Hematopoietic multipotent progenitor cell (in vitro differentiated cells): ENCODE results near the gene EN2. TPM values are rescaled to one million over a fixed set of nuclear protein-coding genes. Genes with fewer than 3 reads are reported as not detected.

Experiments
- DNase-seq, 3 donors: peaks; one replicate each; pipeline ENCODE4 v3.0.0-alpha.2; 2011 to 2015; ENCODE audit warnings: low read depth in 2 of 3, low spot score in 2 of 3
- total RNA-seq: library from RNA; depleted of rRNA; stranded (reverse); fragments of >200 nt; gene quantifications from one replicate; pipeline ENCODE4 v1.2.3, GENCODE V29; 2012

EN2 gene
- total RNA-seq, 1 donor = not detected

DNA sequence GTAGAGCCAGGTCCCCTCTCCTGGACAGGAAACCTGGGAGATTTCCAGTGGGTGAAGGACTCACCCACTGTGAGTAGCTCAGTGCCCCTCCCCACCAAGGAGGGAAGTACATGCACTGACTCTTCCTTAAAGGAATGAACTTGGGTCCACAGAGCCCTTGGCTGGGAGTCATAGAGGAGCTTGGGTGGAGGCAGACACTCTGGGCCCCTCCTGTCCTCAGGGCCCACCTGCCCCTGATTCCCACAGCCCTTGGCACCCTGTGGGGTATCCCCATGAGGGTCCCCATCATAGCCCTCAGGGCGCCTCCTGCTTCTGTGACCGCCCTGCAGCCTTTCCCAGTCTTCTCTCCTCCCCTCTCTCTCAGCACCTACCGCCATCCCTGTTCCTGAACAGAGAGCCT lies 3.7 kb downstream of the EN2 start:
- no peak for DNase-seq

DNA sequence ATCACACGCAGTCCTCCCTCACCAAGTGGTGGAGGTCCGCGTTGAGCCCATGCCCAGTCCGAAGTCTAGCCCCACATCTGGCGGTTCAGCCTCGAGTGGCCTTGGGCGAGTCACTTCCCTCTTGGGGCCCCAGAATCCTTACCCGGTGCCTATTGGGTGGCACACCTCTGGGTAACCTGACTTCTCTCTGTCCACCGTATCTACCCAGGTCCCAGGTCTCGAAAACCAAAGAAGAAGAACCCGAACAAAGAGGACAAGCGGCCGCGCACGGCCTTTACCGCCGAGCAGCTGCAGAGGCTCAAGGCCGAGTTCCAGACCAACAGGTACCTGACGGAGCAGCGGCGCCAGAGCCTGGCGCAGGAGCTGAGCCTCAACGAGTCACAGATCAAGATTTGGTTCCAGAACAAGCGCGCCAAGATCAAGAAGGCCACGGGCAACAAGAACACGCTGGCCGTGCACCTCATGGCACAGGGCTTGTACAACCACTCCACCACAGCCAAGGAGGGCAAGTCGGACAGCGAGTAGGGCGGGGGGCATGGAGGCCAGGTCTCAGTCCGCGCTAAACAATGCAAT lies 4.3 kb downstream of the EN2 start:
- no peak for DNase-seq

DNA sequence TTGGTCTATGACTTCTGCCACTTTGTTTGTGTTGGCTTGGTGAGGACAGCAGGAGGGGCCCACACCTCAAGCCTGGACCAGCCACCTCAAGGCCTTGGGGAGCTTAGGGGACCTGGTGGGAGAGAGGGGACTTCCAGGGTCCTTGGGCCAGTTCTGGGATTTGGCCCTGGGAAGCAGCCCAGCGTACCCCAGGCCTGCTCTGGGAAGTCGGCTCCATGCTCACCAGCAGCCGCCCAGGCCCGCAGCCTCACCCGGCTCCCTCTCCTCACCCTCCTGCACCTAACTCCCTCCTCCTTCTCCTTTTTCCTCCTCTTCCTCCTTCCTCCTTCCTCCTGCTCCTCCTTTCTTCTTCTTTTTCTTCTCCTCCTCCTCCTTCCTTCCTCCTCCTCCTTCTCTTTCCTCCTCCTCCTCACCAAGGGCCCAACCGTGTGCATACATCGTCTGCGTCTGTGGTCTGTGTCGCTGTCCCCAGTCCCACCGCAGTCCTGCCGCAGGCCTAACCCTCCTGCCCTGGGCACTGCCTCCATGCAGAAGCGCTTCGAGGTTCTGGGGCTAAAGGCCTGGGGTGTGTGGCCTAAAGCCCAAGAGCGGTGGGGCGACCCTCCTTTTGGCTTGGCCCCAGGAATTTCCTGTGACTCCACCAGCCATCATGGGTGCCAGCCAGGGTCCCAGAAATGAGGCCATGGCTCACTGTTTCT lies 5.3 kb downstream of the EN2 start:
- no peak for DNase-seq

DNA sequence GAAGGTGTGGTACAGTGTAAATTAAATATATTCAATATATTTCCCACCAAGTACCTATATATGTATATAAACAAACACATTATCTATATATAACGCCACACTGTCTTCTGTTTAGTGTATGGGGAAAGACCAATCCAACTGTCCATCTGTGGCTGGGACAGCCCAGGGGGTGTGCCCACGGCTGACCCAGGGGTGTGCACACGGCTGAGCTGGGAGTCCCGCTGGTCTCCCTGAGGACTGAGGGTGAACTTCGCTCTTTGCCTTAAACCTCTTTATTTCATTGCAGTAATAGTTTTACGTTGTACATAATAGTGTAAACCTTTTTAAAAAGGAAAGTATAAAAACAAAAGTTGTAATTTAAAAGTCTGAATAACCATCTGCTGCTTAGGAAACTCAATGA lies 6.3 kb downstream of the EN2 start:
- no peak for DNase-seq

DNA sequence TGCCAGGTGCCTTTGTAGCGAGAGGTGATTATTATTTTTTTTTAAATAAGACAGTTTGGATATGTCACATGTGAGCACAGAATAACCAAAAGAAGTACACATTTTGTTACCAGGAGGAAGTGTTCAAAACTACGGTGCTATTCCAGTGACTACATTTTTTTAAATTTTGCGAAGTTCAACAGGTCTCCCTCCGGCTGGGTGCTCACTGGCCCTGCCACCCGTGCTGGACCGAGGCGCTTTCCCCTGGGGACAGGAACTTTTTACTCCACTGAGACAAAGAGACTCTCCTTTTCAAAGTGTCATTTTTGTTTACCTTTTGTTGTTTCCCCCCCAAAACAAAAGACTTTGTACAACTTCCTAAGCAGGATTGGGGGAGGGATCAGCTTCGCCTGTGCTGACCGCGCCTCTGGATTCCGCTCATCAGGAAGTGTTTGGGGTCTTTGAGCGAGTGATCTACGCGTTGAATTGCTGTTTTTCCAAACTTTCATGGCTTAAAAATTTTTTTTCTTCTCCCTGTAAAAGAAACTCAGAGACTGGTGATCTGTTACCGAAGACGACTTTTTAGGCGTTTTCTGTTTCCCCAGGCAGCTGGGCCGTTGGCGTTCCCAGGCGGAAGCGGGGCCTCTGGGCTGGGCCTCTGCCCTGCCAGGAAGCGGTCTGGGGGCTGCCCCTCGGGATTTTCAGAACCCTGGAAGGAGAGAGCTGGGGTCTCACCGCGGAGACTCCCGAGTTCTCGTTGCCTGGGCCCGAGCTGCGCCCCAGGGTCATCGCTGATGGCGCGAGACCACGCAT lies 7.2 kb downstream of the EN2 start:
- peak in 1 of 3 donors; percentile 25 for DNase-seq

DNA sequence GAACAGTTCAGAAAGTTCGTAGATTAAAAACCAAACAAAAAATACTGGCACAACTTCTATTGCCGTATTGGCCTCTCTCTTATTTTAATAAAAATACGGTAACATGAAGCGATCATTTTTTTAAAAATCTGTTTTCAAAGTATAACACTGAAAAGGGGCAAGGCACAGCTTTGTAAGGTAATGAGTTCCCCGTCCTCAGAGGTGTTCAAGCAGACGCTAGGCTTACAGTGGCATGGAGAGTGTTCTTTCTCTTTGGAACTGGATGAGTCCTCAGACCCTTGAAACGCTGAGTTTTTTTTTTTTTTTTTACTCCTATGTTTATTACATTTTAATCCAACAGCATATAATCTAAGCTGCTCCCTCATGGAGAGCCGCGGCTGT lies 7.8 kb downstream of the EN2 start:
- DNase-seq = no peak

DNA sequence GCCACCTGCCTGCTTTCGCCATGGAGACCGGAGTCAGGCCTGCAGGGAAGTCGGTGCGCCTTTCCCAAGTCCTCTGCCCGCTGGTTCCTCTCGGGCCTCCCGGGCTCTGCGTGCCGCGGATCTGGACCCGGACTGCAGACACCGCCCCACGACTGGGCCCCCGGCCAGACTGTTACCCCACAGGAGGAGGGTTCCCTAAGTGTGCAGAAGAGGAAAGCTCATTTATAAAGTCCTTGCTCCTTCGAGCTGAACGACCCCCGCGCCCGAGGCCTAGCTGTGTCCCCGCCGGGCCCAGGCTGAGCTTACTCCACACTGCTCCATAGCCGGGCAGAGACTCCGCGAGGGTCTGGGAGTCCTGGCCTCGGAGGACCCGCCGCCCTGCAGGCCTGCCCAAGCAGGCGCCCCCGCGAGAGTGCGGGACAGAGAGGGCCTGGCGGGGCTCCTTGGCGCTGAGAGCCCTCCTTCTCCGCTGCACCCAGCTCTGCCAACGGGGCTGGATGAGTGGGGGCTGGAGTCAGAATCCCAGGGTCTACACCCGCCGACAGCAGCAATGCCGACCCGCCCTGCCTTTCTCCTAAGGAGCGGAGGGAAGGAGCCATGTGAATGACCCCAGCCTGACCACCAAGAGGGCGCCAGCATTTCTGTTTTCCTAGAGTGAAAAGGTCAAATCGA lies 8.3 kb downstream of the EN2 start:
- DNase-seq = no peak

DNA sequence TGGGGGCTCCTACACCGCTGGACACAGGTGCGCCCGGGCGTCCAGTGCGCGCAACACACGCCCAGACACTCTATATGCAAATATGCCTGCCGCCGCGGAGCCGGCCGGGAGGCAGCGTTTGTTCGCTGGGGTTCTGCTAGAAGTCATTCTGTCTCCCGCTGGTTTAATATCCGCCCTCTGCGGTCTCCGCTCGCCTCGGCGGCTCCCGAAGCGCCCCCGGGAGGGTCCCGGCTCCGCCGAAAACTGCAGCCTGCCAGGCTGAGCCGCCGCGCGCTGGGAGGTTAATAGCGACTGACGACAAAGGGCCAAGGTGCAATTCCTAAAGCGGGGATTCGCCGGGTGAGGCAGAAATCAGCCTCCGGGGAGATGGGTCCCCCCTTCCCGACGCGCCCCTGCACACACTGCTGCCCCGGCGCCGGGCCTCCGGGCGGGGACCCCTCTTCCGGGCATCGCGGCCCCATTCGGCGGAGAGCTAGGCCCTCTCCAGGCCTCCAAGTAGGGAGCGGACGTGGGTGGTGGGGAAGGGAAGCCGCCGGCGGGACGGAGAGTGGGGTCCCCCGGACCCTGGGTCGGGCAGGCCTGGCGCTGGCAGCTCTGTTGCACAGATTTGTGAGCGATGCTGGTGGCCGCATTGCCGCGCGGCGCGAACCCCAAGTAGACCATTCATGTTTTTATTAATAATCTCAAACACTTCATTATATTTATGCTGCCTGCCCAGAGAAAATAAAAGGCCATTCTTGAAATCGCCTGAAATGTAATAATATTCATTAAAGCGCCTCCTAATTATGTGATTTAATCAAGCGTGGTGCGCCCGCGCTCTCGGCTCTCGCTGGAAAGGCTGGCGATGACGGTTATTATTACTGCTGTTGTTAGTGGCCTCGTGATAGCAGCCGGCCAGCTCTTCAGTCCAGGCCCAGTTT lies 9.1 kb downstream of the EN2 start:
- peak in 2 of 3 donors; percentile 67 to 73 for DNase-seq

DNA sequence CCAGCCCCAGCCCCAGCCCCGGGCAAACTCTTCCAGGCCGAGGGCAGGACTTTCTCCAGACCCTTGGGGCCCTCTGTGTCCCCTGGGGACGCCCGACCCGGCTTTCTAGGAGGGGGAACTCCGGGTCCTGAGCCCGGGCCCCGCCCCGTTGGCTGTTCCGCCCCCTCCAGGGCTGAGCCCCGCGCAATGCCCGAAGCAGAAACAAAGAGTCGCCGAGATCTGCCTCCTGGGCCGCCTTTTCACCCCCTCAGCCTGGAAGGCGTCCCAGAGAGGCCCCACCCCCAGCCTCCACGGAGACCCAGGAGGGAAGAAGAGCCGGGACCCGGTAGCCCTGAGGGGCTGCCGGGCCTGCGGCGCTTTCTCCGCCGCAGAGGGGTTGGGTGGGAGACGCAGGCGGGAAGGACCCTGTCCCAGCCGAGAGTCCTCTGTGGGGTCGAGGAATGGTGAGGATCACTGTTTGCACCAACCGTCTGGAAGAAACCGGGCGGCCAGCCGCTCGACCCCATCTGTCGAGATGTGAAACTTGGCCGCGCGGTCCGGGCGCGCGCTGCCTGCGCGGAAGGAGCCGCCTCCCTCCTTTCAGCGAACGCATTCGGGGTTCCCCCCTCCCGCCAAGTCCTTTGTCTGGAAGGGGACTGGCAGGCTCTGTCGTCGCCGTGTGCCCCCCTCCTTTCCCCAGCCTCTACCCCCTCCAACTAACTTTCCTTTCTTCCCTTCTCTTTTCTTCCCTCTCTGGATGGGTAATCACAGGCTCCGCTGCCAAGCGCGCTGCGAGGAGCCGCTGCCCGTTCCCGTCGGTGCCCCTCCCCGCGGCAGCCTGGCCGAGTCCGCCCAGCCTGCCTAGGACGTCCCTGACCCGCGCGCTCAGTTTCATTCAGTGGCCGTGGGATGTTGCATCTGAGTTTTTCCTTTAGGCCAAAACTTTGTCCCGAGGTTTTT lies 10.2 kb downstream of the EN2 start:
- DNase-seq = no peak

DNA sequence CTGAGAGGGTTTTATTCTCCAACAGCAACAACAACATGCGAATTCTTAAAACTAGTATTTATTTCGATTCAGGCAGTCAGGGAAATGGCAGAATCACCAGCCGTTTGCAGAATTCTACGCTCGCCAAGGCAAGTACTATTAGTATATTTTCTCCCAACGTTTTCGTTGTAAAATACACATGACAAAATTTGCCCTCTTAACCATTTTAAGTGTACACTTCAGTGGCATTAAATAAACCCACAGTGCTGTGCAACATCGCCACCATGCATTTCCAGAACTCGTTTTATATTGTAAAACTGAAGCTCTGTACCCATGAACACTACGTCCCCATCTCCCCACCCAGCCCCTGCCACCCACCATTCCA lies 10.8 kb downstream of the EN2 start:
- no peak for DNase-seq

DNA sequence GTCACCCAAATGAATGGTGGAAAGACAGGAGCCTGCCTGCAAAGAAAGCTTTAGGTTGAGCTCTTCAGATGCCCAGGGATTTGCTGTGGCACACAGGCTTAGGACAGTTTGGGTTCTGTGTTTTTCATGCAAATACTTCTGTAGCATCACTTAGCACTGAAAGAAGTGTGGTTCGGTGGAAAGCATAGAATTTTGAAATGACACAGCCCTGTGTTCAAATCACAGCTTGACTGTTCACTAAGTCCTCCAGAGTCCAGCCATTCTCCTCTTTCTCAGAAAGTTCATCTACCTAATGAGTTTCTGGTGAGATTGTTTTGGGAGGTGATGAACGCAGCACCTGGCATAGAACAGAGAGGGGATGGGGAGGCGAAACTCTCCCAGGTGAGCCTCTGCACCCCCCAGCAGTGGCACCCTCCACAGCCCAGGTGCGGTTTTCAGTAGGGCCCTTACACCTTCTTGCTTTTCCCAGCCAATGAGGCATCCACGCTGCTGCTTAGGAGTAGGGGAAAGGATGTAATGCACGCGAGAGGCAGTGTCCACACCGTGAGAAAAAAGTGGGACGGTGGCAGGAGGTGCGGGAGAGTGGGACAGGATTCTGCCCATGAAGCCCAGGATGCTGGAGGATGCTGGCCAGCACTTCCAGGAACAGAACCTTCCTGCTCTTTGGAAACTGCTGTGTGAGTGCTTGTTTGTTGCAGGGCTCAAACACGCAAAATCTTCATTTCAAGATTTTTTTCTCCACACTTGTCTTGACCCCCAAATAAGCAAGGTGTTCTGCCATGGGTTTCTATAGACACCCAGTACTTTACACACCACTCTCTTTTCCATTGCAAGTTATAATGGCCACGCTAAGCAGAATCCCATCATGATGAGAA lies 11.6 kb downstream of the EN2 start:
- no peak for DNase-seq

DNA sequence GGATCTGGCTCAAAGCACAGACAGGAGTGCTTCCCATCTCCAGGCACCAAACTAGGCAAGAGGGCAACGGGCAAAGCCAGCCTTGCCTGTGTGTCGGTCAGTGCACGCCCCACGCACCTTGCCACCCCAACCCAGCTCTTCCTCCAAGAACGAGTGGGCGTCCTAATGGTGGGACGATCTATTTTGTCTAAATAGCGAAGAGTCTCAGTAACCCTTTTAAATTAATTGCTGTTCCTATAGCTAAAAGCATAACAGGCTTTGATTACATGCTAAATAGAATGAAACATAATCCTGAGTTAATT lies 12.2 kb downstream of the EN2 start:
- DNase-seq = no peak

DNA sequence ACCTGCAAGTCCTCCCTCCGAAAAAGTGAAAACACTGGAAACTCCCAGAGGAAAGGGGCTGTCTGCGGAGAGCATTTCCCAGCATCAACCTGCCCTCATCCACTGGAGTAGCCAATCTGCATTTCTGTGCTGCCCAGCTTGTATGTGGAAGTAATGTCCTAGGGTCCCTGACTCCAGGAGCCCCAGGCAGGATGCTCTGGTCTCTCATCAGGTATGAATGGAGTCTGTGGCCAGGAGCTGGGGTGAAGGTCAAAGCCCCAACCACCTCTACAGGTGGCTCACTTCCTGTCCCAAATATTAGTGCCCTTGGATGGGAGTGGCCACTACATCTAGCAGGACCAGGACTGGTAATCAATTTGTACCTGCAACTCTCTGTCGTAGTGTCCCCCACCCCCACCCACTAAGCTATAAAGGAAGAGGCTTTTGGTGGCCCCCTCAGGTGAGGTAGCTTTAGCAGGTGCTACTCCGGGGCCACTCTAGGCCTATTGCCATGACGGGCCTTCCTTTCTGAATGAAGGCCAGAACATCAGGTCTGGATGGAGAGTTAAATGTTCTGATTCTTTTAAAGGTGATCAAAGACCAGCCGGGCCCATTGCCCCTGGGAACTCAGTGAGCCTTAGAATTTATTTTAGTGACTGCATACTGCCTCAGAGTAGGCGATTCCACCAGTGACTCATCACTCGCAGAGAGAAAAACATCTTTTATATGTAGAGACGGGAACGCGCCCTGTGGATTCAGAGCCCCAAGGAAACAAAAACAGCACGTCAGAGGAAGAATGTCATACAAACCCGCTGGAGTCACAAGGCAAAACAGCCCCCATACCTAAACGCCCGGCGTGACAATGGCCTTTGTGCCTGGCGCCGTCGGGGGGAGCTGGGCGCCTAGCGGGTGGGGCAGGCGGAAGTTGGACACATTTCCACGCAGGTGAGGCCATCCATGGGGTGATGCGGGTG lies 13.0 kb downstream of the EN2 start:
- no peak for DNase-seq

DNA sequence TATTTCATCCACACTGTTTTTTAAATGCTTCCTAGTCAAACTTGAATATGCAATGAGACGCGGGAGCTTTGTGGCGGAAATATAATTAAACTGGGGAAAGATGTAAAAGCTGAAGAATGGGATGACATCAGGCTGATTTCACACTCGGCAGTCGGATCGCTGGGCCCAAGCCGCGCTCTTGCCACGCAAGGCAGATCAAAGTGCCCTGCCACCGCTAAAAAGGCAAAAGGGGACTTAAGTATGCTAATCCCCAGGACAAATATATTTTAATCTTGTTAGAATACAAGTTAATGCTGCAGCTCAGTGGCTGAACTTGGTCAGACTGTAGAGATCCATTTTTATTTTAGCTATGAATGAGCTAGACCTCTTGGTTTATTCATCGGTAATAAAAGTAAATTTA lies 13.8 kb downstream of the EN2 start:
- DNase-seq = no peak

DNA sequence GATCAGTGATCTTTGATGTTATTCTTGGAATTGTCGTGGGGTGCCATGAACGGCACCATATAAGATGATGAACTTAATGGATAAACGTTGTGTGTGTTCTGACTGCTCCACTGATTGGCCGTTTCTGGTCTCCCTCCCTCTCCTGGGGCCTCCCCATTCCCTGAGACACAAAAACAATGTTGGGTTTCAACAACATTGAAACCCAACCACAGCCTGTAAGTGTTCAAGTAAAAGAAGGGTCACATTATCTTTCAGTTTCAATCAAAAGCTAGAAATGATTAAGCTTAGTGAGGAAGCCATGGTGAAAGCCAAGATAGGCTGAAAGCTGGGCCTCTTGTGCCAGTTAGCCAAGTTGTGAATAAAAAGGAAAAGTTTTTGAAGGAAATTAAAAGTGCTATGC lies 19.5 kb downstream of the EN2 start:
- DNase-seq = no peak

DNA sequence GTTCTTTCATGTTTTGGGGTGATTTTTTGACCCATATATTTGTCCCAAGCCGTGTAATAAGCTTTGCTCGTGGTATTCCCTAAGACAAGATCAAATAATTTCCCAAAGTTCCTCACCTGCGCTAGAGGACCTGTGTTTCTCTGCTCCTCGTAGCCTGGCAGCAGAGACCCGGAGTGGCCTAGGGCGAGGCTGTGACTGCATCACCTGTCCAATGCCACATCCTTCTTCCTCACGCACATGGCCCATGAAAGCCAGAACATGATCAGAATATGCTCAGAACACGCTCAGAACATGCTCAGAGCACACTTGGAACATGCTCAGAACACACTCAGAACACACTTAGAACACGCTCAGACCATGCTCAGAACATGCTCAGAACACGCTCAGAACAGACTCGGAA lies 23.8 kb downstream of the EN2 start:
- DNase-seq = no peak

DNA sequence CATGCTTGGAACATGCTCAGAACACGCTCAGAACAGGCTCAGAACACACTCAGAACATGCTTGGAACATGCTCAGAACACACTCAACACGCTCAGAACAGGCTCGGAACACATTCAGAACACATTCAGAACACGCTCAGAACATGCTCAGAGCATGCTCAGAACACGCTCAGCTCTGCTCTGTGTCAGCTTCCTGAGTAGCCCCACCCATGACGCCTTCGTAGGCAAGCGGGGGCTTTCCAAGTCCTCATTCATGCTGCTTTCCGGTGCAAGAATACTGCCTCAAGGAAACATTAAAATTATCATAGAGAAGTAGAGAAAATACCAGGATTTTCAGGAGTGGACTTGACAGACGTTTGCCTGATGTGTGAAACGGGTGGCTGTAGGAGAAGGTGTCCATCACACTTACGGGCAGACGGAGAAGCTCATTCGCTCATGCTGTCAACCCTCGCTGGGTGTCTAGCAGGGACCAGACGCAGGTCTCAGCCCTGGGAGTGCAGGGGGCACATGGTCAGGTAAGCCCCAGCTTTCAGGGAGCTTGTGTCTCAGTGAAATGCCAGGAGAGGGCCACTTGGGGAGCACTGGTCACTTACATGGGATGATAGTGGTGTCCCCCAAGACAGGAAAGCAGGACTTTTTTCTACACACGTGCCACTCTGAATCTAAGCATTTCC lies 24.7 kb downstream of the EN2 start:
- no peak for DNase-seq
